GM12891 (cell line): ENCODE measurements around the gene ESR1.

Experiments used
- POLR2A ChIP-seq: IDR thresholded peaks from 2 replicates; pipeline ENCODE4 v1.6.1; 2011; ENCODE audit warnings: low read depth, low read length, control low read depth
- POLR2AphosphoS5 ChIP-seq: IDR thresholded peaks from 2 replicates; pipeline ENCODE4 v1.6.1; 2011; ENCODE audit warnings: low read depth, low read length, control low read depth

GRCh38 chr6:152122434-152122833 lies 315.0 kb downstream of the ESR1 start:
- TF ChIP-seq POLR2A: no peak
- no peak for TF ChIP-seq POLR2AphosphoS5
